Activated effector memory CD4-positive, alpha-beta T cell treated with Interleukin-2 at 50 U/mL for 16 hours (primary cell): ENCODE data around the gene TRAIP.
"Not testable (repeated sequence)": the region's sequence is repeated elsewhere in the genome, so short reads cannot be mapped to it uniquely, and the experiment has no call there.

Experiments
- DNase-seq: peaks from one replicate; pipeline ENCODE4 v3.0.0-alpha.2; 2020

Gene TRAIP

DNA sequence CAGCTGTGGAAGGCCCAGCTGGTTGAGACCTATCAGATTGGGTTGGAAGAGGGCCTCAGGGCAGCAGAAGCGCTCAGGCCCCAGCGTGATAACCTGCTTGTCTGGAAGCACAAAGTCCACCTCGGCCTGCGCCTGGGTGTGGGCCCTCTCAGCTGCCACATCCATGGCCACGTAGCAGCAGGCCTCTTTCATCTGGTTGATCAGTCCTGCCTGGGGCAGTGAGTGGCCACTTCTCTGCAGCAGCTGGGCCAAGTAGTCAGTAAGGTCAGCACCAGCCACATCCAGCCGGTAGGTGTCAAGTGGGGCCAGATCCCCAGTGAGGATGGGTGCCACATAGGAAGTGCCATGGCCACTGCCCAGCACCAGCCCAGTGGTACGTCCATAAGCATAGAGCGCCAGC lies 17.3 kb upstream of the TRAIP start:
- no peak for DNase-seq

DNA sequence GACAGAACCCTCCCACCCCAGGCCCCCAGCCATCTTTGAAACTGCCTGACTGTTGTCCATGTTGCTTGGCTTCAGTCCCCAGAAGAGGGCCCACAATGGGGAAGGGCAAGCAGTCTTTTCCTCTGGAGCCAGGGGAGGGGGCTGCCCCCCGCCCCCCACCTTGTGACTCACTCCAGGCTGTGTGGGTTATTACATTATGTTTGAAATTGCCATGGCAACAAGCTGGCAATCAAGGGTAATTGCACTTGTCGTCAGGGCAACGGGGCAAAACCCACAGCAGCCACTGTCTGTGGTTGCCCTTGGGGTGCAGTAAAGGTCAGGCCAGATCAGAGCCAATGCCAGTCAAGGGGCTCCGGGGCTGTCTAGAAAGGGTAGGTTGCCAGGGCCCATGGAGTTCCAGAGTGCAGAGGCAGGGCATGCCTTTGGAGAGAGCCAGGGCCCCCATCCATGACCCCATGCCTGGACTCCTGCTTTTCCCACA lies 16.5 kb upstream of the TRAIP start:
- DNase-seq = no peak

DNA sequence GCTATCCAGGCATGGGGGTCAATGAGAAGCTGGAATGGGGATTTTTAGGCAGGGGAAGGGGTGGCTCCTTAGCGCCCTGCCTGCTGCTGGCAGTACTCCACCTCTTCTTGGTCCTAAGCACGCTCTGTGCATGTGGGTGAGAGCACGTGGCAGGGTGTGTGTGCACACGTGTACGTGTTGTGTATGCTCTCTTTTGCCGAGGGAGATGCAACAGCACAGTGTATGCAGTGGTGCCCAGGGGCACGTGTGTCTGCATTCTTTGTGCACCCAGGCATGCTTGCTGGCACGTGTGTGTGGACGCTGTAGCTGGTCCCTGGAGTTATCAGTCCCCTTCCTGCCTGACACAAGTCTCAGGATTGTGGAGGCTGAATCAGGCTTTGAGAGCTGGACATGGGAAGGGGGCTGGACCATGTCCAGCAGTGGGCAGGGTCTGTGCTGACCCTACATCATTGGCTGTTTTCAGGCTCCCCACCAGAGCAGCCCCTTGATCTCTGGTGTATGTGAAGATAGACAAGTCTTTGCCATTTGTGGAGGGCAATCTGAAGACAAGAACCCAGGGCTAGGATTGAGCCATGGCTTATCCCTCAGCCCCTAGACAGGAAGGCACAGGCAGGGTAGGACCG lies 15.3 kb upstream of the TRAIP start:
- no peak for DNase-seq

DNA sequence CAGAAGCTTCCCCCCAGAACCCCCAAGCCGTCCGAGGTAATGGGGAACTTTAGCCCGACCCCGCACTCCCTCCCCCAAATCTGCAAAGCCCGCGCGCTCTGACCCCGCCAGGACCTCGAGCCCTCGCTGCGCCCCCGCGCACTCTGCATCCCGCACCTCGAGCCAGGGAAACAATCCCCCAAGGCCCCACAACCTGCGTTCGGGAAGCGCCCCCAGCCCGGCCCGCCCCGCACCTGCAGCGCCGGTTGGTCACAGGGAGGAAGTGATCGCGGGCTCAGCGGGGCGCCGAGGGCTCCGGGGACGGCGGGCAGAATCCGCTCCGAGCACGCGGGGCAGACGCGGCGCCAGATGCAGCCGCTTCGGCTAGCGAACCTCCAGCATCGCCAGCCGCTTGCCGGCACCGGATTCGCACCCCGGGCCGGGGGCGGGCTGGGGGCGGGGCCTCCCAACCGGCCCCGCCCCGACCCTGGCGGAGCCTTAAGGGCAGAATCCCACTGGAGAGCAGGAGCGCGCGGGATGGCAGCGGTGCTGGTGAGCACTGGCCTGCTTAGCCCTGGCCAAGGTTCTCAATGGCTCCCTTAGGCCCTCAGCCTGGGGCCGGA lies 13.3 kb upstream of the TRAIP start, which contains the start of gene CAMKV:
Gene CAMKV, minus strand, starts transcription at position 382 of the 602 bp plus-strand sequence. CDS start 7,518 bp downstream, outside the sequence.
- DNase-seq = no peak

DNA sequence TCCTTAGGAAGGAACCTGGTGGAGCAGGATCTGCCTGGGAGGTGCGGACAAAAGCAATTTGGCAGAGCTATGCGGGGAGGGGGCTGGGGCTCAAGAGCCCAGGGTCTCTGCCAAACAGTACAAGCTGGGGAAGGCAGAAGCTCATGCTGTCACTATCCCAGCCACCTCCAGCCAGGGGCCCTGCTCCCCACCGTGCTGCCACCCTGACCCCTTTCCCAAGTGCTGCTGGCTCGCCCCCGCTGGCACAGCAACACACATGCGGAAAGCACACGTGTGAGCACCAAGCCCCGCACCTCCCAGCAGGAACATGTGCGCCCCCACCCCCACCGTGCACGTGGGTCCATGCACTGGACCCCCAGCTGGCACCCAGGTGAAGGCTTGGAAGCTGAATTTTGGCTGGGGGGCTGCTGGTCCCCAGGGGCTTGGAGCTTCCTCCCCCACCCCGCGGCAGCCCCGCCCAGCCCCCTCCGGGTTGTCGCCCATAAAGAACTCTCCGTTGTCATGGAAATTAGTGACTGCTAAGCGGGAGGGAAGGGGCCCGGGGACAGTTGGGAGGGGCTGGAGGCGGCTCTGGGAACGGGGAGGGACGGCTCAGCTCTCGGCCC lies 12.6 kb upstream of the TRAIP start:
- DNase-seq = no peak

DNA sequence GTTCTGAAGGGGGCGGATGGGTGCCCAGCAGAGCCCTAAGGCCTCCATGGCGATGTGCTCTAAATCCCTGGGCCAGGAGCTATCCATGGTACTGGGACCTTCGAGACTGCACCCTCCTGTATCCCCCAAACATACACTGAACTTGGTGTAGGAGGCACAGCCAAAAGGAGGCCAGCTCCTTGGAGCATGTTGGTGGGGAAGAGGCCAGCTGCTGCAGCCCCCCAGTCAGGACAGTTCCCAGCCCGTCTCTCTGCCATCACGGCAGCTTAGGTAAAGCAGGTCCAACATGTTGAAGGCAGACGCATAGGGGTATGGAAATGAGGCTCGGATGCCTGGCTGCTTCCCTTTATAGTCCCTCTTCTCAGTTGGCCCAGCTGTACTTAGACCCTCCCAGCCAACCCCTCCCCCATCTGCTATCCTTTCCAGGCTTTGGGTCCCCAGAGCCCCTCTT lies 11.5 kb upstream of the TRAIP start:
- DNase-seq = no peak

DNA sequence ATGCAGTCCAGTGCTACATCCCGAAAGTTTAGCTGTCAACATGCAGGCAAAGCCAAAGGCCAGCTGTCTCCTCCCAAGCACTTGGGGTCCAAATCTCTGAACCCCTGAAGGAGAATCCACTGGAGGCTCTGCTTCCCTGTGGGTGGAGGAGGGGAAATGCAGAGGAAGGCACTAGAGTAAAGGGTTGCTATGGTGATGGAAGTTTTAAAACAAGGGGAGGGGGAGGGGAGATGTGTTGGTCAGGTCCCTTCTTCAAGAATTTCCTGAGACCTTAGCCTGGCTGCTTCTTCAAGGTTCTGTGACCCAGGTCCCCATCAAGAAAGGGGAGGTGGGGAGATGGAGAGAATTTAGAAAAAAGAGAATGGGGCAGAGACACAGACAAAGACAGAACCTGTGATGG lies 11.0 kb upstream of the TRAIP start:
- no peak for DNase-seq

DNA sequence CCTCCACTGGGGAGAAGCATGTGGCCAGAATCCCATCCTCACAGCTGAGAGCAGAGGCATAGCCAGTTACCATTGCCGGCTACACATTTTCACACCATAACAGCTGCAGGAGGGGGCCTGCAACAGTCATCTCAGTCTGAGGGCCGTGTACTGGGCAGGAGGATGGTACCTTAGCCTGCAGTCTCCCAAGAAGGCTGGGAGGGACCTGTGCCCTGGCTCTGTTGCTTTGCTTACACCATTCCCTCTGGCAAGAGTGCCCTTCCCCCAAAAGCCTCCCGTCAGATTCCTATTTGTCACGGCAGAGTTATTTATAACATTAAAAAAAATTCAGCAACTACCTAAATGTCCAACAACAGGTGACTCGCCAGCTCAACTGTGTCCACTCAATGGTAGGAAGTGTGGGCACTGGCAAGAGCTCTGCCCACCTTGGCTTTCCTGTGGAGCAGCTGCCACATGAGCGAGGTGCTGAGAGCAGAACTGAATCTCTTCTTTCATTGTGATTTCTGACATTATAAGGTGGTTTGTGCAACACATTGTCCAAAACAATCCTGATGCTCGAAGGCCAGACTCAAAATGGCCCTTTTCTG lies 8.9 kb upstream of the TRAIP start:
- no peak for DNase-seq

DNA sequence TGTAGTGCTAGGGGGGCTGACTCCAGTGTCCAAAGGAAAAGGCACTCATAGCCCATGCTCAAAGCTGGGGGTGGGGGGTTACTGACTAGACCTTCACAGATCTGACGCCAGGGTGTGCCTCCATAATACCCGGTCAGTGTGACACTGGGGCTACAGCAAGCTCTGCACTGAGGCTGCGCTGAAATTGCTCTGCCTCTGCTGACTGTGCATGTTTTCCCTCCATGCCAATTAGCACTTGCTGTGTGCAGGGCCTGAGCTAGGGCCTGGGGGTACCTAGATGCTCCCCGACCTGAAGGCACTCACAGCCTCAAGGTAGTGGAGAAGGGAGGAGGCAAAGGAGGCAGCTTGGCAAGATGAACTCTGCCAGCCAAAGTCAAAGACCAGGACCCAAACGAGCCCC lies 8.1 kb upstream of the TRAIP start:
- no peak for DNase-seq

DNA sequence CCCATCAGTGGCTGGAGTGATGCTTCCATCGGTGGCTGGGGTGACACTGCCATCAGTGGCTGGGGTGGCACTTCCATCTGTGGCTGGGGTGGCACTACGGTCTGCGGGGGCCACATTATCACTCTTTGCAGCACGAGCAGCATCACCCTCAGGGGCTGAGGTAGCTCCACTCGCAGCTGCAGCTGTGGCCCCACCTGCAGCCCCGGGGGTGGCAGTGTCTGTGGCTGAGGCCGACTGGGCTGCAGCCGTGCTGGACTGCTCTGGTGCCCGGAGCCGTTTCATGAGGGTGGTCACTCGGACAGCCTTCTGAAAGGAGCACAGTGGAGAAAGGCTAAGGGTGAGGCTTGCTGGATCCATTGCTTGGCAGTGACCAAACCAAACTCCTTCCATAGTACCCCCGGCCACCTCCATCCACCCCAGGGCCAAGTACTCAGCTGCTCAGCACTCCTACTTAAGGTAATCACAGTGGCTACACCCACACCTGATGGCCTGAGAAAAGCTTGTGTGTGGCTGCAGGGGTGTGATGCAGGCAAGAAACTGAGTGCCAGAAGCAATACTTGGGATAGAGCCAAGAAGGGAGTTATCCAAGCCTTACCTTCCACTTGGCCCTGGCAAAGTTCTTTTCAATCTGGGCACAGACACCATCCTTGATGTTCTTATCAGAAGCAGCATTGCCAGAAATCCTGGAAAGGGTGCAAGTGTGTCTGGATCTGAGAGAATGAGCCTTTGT lies 3.4 kb upstream of the TRAIP start:
- no peak for DNase-seq

DNA sequence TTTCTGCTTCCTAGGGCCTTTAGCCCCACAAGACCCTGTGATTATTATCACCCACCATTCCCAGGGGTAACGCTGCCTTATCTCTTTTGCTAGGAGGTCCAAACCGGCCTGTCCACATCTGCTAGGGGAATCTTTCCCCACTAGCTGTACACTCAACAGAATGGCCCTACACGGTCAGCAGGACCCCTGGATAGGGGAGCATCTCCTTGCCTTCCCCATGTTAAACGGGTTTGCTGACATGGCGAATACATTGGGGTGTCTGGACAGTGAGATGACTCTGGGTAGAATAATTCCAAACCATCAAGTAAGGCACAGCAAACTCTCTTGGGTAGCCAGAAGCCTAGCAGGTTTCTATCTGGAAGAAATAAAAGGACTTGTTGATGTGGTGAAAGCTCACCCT lies 702 bp downstream of the TRAIP start:
- no peak for DNase-seq

DNA sequence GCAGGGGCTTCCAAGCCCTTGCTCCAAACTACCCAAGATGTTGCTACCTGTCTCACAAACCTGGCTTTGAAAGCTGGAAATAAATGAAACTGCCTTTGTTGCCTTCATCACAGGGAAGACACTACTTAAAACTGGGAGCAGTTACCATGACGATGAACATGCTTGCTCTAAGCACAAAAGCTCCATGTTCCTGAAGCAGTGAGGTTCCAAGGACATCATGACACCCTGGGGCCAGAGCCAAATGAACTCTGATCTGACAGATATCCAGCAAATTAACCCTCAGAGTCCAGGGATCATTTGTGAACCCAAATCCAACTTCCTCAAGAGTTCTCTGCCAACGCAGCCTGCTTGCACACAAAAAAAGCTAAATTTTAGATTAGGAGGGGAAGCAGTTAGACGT lies 10.7 kb downstream of the TRAIP start:
- DNase-seq = no peak

DNA sequence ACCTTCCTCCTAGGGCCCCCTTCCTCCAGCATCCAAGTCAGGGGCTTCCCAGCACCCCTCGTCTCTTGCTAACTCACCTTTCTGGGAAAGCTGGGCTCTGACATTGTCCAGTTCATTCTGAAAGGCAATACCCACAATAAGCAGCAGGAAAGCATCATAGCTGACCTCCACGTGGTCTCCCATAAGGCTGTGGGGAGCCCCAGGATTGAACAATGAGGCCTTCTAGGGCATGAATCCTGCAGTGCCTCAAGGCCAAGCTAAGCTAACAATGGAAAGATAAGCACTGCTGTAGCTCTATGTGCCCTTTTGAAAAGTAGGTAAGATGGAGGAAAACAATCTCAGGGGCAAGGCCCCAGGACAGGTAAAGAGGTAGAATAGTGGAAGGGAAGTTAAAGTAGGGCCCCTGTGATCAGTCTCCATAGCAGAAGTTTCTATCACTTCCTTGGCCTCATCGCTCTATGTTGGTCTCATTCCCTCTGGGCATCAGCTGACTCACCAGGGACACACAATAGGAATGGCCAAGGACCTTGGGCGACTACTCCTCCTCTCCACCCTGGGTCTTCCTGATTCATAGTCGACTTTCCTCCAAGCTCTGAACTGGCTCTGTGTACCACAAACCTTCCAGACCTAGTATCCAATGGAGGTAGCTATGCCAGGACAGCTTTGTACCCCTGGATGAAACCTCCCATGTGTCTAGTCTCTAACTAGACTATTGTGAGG lies 11.7 kb downstream of the TRAIP start:
- no peak for DNase-seq

DNA sequence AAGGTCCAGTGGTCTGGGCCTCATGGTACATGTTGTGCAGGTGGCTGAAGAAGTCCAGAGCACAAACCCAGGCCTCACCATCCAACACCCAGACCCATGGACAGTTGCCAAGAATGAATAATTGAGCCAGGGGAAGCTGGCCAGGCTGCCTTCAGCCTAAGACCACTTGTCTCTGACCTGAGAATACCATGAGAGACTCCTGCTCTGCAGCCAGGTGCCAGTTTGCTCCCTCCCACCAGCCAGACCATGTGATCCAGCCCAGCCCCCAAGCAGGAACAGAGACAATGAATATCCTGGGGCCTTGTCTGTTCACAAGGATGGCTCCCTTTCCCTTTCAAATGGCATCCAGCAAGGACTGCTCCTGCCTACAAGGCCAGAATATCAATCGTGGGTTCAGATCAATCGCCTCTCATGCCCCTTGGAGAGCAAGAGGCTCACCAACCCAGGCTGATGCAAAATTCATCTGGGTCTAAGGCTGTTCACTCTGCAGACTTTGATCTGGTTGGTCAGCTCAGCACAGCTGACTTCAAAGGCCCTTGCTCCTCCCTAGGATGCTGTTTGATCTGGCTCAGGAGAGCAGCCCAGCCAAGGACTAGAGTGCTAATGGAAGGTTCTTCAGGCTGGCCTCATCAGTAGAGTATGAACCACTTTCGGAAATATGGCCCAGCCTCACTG lies 13.4 kb downstream of the TRAIP start:
- DNase-seq = no peak

DNA sequence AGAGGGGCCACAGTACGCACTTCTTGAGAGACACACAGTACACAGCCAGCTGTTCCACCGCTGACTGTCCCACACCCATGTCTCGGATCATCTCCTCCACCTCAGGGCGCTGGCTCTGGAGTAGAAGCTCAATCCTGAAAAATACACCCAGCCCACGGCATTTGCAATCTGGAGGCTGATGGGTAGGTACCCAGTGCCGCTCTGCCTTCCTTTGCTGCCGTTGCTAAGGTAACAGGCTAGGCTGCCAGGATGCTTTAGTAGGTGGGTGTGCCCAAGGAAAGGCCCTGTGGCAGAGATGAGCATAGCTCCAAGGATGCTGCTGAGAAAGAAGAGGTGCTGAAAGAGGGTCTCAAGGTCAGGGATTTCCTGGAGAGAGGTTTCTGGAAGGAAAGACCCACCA lies 14.6 kb downstream of the TRAIP start:
- DNase-seq = no peak

DNA sequence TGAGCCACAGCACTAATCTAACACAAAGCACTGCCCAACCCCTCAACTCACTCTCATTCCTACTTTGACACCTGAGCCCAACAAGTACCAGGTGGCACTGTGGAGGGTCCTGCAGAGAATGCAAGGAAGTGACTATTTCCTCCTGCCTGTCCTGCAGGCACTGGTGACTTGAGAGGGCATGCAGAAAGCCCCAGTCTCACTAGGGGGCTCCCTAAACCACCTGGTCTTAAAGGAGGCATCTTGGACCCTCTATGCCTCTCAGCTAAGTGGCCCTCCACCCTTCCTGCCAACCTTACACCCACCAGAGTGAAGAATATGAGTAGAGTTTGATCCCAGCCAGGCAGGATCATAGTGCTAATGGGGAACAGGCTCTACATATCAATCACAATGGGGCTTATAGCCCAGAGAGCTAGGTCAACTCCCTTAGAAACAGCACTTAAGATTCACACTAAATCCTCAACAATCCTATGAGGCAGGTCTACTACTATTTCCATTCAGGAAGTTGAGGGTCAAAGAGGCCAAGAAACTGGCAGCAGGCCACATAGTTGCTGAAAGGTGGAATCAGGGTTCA lies 15.2 kb downstream of the TRAIP start:
- DNase-seq = no peak

DNA sequence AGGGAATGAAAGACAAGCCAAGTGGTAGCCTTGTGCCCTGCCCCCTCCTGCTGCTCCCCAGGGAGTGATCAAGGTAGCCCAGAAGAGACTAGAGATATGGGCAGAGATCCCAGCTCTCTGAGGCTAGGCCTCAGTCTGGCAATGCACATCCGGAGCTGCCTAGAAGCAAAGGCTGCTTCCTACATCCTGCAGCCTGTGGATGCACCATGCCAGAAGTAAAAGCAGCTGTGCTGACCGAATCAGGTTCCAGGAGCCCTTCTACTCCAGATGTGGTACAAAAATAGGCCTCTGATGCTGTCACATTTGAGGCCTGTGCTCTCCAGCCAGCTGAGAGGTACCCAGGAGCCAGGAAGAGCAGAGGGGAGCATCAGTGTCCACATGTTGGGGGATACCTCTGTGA lies 16.0 kb downstream of the TRAIP start:
- DNase-seq = no peak

DNA sequence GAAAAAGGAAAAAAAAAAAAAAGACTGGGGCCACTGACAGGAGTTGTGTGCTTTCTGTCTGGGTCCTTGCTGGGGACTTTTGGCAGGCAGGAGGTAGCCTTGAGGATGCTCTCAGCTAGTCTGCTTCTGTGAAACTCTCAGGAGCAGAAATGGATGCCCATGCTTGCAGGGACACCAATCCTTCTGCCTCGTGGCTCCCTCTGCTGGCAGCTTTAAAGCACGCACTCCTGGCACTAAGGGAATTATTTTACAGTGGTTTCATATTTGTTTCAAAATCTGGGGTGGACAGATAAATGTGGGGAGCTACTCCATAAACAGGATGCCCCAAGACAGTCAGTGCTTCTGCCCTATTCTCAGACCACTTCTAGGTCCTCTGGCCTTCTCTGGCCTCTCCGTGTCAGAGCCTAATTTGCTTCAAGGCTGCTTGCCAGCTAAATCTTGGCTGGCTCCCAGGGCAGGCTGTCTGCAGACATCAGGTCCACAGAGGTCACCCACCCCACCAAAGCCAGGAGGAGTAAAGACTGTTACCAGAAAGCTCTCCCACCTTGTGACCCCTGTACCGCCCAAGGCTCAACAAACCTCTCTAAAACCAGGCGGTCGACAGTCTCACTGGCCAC lies 17.1 kb downstream of the TRAIP start:
- DNase-seq = peak; percentile 67

DNA sequence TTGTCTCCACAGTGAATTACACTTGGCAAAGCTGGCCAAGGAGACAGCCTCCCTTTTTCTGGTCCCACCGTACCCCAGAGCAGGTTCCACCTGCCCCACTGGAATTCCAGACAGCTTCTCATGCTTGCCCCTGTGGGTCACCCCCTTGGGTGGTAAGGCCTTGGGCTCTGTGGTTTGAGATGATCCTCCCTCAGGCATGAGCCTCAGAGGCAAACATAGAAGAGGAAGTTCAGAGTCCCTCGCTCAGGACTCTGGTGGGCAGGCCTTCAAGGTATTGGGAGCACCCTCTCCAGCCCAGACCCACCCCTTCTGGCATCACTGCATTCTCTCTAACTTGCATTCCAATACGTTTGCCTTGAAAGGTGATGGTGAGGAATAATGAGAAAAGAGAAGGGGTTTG lies 25.0 kb downstream of the TRAIP start:
- no peak for DNase-seq

DNA sequence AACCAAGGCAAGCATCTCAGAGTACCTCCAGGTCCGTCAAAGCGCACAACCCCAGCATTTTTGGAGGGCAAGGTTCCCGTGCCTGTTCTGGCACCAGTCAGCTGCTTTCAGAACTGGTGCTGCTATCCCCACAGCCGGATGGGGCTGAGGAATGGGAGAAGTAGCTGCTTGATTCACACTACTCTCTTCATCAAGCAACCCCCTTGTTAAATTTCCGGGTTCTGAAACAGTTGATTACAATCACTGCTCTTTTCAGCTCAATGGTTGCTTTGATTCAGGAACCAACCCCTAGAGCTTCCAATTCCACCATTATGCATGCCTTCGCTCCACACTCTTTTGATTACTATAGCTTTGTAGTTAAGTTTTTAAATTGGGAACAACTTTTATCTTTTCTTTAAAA lies 30.3 kb downstream of the TRAIP start:
- DNase-seq = no peak

DNA sequence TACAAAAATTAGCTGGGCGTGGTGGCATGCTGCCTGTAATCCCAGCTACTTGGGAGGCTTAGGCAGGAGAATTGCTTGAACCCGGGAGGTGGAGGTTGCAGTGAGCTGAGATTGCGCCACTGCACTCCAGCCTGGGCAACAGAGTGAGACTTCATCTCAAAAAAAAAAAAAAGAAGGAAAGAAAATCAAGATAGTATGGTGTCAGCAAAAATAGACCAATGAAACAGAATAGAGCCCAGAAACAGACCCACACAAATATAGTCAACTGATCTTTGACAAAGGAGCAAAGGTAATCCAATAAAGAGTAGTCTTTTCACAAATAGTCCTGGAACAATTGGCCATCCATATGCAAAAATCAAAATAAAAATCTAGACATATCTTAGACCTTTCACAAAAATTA lies 33.2 kb downstream of the TRAIP start:
- DNase-seq = not testable (repeated sequence)
